HL-60 (cell line): Measurements from ENCODE around the gene UNC5C.

ENCODE experiments used
- CTCF ChIP-seq: IDR thresholded peaks from one replicate; pipeline ENCODE4 v1.5.1; 2011; ENCODE audit warnings: low read length, control low read depth, inconsistent platforms; ENCODE audit not compliant: insufficient read depth
- GABPA ChIP-seq: IDR thresholded peaks from 2 replicates; pipeline ENCODE4 v1.6.1; 2012; ENCODE audit warnings: low read depth
- POLR2AphosphoS5 ChIP-seq: IDR thresholded peaks from 2 replicates; pipeline ENCODE4 v1.6.1; 2012; ENCODE audit warnings: low read depth
- SPI1 ChIP-seq: IDR thresholded peaks from 2 replicates; pipeline ENCODE4 v1.6.1; 2012; ENCODE audit warnings: low read depth, mild to moderate bottlenecking, borderline replicate concordance
- TF ChIP-seq, protein P1 (sequence below): IDR thresholded peaks from 2 replicates; pipeline ENCODE4 v1.6.1; 2012; ENCODE audit warnings: low read depth; ENCODE audit not compliant: insufficient replicate concordance

- TF ChIP-seq CTCF: no peak
- no peak for TF ChIP-seq GABPA
- TF ChIP-seq POLR2AphosphoS5: no peak
- TF ChIP-seq, protein P1, sequence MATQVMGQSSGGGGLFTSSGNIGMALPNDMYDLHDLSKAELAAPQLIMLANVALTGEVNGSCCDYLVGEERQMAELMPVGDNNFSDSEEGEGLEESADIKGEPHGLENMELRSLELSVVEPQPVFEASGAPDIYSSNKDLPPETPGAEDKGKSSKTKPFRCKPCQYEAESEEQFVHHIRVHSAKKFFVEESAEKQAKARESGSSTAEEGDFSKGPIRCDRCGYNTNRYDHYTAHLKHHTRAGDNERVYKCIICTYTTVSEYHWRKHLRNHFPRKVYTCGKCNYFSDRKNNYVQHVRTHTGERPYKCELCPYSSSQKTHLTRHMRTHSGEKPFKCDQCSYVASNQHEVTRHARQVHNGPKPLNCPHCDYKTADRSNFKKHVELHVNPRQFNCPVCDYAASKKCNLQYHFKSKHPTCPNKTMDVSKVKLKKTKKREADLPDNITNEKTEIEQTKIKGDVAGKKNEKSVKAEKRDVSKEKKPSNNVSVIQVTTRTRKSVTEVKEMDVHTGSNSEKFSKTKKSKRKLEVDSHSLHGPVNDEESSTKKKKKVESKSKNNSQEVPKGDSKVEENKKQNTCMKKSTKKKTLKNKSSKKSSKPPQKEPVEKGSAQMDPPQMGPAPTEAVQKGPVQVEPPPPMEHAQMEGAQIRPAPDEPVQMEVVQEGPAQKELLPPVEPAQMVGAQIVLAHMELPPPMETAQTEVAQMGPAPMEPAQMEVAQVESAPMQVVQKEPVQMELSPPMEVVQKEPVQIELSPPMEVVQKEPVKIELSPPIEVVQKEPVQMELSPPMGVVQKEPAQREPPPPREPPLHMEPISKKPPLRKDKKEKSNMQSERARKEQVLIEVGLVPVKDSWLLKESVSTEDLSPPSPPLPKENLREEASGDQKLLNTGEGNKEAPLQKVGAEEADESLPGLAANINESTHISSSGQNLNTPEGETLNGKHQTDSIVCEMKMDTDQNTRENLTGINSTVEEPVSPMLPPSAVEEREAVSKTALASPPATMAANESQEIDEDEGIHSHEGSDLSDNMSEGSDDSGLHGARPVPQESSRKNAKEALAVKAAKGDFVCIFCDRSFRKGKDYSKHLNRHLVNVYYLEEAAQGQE: no peak
- TF ChIP-seq SPI1: no peak
Observed at GRCh38 chr4:95265814-95266740, 282.7 kb downstream of the UNC5C start.
